Measurements from ENCODE around the gene PTCD1. TPM values are rescaled to one million over a fixed set of nuclear protein-coding genes. Genes with fewer than 3 reads are reported as not detected.

PTCD1 gene
- polyA plus RNA-seq, 1 donor, result 3.7 TPM

DNA sequence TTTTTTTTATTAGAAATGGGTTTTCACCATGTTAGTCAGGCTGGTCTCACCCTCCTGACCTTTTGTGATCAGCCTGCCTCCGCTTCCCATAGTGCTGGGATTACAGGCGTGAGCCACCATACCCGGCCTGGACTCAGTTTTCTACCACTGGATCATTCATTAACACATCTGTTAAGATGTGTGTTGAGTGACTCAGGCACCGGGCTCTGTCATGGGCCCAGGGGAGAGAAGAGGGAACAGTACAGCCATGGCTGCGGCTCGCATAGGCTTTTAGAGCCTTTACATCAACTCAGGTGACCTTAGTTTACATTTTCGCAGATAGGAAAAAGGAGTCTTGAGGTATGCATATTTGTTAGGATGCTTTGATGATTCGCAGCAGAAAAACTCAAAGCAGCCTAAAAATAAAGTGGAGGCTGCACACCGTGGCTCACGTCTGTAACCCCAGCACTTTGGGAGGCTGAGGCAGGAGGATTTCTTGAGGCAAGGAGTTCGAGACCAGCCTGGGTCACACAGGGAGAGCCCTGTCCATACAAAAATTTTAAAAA is 67.2 kb downstream of the PTCD1 start:
- DNase-seq (ENCODE audit: low read depth), result no peak

DNA sequence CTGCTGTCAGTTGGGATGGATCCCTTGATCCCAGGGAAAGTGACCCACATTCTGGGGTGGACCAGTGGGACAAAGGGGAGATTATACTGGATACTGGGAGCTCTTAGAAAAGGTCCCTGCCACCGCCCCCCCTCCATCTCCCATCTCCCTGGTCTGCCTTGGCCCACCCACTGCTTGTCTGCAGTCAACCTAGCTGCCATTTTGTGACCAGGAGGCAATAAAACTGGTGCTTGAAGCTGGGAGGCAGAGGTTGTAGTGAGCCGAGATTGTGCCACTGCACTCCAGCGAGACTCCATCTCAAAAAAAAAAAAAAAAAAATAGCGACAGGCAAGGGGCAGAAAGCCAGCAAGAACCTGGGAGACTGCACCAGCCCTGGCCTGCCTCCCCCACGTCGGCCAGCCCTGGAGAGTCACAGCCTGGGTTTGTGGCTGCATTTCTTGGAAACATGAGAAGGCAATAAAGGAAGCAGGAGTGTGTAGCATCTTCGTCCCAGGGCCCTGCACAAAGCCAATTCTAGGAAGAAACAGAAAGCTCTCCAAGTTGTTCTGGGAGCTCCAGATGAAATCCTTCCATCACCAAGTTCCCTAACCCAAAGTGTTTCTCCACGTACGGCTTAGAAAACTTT is 68.7 kb downstream of the PTCD1 start:
- peak; percentile 41 for DNase-seq (ENCODE audit: low read depth)

DNA sequence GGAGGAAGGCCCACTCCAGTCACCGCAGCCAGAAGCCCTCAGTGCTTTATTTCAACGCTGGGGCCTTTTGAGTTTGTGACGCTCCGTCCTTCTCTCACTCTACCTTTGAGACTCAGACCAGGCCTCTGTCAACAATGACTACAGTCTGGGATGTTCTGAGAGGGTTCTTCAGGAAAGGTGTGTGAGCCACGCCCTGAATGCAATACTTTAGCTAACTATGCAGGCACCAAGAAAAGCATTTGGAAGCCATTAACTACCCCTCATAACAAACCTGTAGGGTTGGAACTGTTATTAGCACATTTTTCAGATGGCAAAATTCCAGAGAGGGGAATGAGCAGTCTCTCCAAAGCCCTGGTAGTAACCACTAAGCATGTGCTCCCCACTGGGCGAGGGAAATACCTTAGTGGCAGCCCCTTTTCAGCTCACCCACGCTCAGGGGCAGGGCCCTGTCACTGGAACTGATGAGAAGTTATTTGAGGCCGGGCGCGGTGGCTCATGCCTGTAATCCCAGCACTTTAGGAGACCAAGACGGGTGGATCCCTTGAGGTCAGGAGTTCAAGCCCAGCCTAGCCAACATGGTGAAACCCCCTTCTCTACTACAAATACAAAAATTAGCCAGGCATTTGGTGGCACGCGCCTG is 69.7 kb downstream of the PTCD1 start:
- DNase-seq (ENCODE audit: low read depth), result no peak

Other genes starting within 250 kb of the PTCD1 start
- gene KPNA7, start 230.7 kb downstream of the PTCD1 start, polyA plus RNA-seq (ENCODE audit: insufficient read length), result not detected
- gene MYH16, start 166.0 kb downstream of the PTCD1 start, polyA plus RNA-seq (ENCODE audit: insufficient read length), result 0.18 TPM
- 55.8 TPM for gene ARPC1A, start 112.9 kb downstream of the PTCD1 start, polyA plus RNA-seq (ENCODE audit: insufficient read length)
- 35.0 TPM for gene ARPC1B, start 64.1 kb downstream of the PTCD1 start, polyA plus RNA-seq (ENCODE audit: insufficient read length)
- gene PDAP1, start 30.2 kb downstream of the PTCD1 start, polyA plus RNA-seq (ENCODE audit: insufficient read length), result 109 TPM
- 68.8 TPM for gene BUD31, start 29.8 kb downstream of the PTCD1 start, polyA plus RNA-seq (ENCODE audit: insufficient read length)
- gene CPSF4, start 145 bp upstream of the PTCD1 start, polyA plus RNA-seq (ENCODE audit: insufficient read length), result 38.6 TPM
- 366 TPM for gene ATP5MF, start 27.4 kb upstream of the PTCD1 start, polyA plus RNA-seq (ENCODE audit: insufficient read length)
- 37.8 TPM for gene ZNF789, start 34.1 kb upstream of the PTCD1 start, polyA plus RNA-seq (ENCODE audit: insufficient read length)
- 9.7 TPM for gene ZNF394, start 61.5 kb upstream of the PTCD1 start, polyA plus RNA-seq (ENCODE audit: insufficient read length)
- gene ZKSCAN5, start 65.9 kb upstream of the PTCD1 start, polyA plus RNA-seq (ENCODE audit: insufficient read length), result 9.4 TPM
- 8.6 TPM for gene FAM200A, start 113.3 kb upstream of the PTCD1 start, polyA plus RNA-seq (ENCODE audit: insufficient read length)
- 46.1 TPM for gene ZNF655, start 119.8 kb upstream of the PTCD1 start, polyA plus RNA-seq (ENCODE audit: insufficient read length)
- 0.77 TPM for gene TMEM225B, start 159.5 kb upstream of the PTCD1 start, polyA plus RNA-seq (ENCODE audit: insufficient read length)
- gene ZSCAN25, start 178.1 kb upstream of the PTCD1 start, polyA plus RNA-seq (ENCODE audit: insufficient read length), result 8.8 TPM
- gene CYP3A5, start 241.2 kb upstream of the PTCD1 start, polyA plus RNA-seq (ENCODE audit: insufficient read length), result 0.71 TPM